K562 (cell line): ENCODE results near the gene ZYG11A. TPM values are rescaled to one million over a fixed set of nuclear protein-coding genes. Genes with fewer than 3 reads are reported as not detected.

ENCODE experiments used
- NCOA2 ChIP-seq, 2 experiments: fragments of 450-650 bp; IDR thresholded peaks; 2 replicates each; pipeline ENCODE4 v1.6.1; 2018; ENCODE audit warnings: mild to moderate bottlenecking in 2 of 2, moderate library complexity in 1 of 2; ENCODE audit not compliant: partially characterized antibody in 2 of 2
- NFE2L1 ChIP-seq: fragments of 450-650 bp; IDR thresholded peaks from 2 replicates; pipeline ENCODE4 v1.6.1; 2016; ENCODE audit warnings: missing genetic modification characterization, low read depth, mild to moderate bottlenecking, missing compliant biosample characterization, moderate library complexity, borderline replicate concordance
- SIX5 ChIP-seq, 2 experiments: IDR thresholded peaks; 2 replicates each; pipeline ENCODE4 v1.6.1; 2011; ENCODE audit warnings: low read length in 2 of 2, borderline replicate concordance in 1 of 2, low read depth in 1 of 2, mild to moderate bottlenecking in 1 of 2, moderate library complexity in 1 of 2; ENCODE audit not compliant: insufficient read depth in 1 of 2
- ZNF507 ChIP-seq: conservative IDR thresholded peaks from 2 replicates; pipeline ENCODE4 v1.6.1; 2017; ENCODE audit warnings: missing genetic modification characterization, missing compliant biosample characterization
- ZNF57 ChIP-seq: fragments of 450-650 bp; formaldehyde crosslinking; IDR thresholded peaks from 2 replicates; pipeline ENCODE4 v1.4.0; 2020; ENCODE audit warnings: mild to moderate bottlenecking, moderate library complexity
- ZNF639 ChIP-seq, 2 experiments: fragments of 200-800 bp in 1 of 2; sonication (Bioruptor generic) in 1 of 2; sonication (generic) in 1 of 2; formaldehyde crosslinking in 1 of 2; IDR thresholded peaks in 1 of 2; conservative IDR thresholded peaks in 1 of 2; 2 replicates each; pipeline versions ENCODE4 v1.5.0 to v1.6.1; 2016 to 2020; ENCODE audit warnings: missing compliant biosample characterization in 1 of 2, missing genetic modification characterization in 1 of 2, missing genetic modification reagents in 1 of 2
- polyA plus RNA-seq, 8 experiments: library from polyadenylated mRNA; depleted of rRNA in 4 of 8; stranded (reverse) in 5 of 8; unstranded in 3 of 8; fragments of >200 nt; fragmentation: Nextera tagmentation in 2 of 8; fragmentation: Illumina TruSeq in 1 of 8; extraction: Ambion mirVana in 2 of 8; extraction: Trizol in 1 of 8; gene quantifications; 2 replicates each; pipeline versions ENCODE4 v1.2.1 to v1.2.3, GENCODE V29; 2011 to 2014; ENCODE audit warnings: inconsistent platforms in 1 of 8, missing spikeins in 1 of 8
- total RNA-seq, 7 experiments: library from RNA; depleted of rRNA in 6 of 7; stranded (reverse); fragments of >200 nt in 6 of 7; fragmentation: Illumina TruSeq in 2 of 7; extraction: Trizol in 2 of 7; gene quantifications; 2 replicates each; pipeline versions ENCODE4 v1.2.1 to v1.2.3, GENCODE V29; 2011 to 2021; ENCODE audit warnings: low replicate concordance in 1 of 7
- TF ChIP-seq, protein P1 (sequence below): fragments of 450-650 bp; formaldehyde crosslinking; IDR thresholded peaks from 2 replicates; pipeline ENCODE4 v1.4.0; 2020; ENCODE audit warnings: mild to moderate bottlenecking, moderate library complexity
- TF ChIP-seq, protein P2 (sequence below): sonication (generic); formaldehyde crosslinking; IDR thresholded peaks from 2 replicates; pipeline ENCODE4 v1.8.1; 2022; ENCODE audit warnings: missing genetic modification reagents

The ZYG11A gene
- total and polyA plus RNA-seq, 9 of the 15 experiments (the other 6 are each of a cell fraction or from before 2014, with no cell fraction given) = 4.5 to 21.9 (median 14.0) TPM

DNA sequence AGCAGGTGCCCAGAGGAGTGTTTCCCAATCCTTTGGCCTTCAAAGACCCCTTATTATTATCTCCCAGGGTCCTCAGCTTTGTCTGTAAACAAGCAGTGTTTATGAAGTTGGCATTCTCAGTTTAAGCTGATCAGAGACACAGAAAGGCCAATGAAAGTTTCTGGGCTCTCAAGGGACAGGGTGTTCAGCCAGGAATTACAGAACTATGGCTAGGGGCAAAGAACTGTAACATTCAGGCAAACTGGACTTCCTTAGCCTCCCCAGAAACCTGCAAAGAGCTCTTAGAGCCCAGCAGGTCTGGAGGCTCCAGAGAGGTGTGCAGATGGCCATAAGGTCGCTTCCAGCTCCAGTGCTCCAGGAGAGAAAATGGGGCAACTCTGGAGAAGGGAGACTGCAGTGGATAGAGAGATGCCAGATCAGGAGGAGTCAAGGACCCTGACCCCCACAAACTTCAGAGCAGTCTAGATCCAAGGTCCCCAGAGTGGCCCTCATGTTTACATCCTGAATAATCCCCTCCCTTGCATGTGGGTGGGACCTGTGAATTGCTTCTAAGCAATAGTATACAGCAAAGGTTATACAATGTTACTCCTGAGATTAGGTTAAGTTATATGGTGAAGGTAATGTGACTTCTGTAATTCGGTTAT lies 72.8 kb downstream of the ZYG11A start (continued):
- TF ChIP-seq ZNF639 (CRISPR knock-in tag; conservative IDR thresholded peaks at IDR 0.05 in 1 of 2, IDR thresholded peaks at IDR 0.05 in 1 of 2) (no peak), NCOA2 (IDR thresholded peaks at IDR 0.05; ENCODE audit: partially characterized antibody in 2 of 2) (no peak), NFE2L1 (tag) (no peak), ZNF507 (tag) (no peak), SIX5 (IDR thresholded peaks at IDR 0.05; ENCODE audit: borderline replicate concordance in 1 of 2, insufficient read depth in 1 of 2, low read depth in 1 of 2, low read length in 2 of 2) (no peak), ZNF57 (no peak)
- TF ChIP-seq, protein P1, sequence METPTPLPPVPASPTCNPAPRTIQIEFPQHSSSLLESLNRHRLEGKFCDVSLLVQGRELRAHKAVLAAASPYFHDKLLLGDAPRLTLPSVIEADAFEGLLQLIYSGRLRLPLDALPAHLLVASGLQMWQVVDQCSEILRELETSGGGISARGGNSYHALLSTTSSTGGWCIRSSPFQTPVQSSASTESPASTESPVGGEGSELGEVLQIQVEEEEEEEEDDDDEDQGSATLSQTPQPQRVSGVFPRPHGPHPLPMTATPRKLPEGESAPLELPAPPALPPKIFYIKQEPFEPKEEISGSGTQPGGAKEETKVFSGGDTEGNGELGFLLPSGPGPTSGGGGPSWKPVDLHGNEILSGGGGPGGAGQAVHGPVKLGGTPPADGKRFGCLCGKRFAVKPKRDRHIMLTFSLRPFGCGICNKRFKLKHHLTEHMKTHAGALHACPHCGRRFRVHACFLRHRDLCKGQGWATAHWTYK (CRISPR knock-in tag) = no peak
- TF ChIP-seq, protein P2, sequence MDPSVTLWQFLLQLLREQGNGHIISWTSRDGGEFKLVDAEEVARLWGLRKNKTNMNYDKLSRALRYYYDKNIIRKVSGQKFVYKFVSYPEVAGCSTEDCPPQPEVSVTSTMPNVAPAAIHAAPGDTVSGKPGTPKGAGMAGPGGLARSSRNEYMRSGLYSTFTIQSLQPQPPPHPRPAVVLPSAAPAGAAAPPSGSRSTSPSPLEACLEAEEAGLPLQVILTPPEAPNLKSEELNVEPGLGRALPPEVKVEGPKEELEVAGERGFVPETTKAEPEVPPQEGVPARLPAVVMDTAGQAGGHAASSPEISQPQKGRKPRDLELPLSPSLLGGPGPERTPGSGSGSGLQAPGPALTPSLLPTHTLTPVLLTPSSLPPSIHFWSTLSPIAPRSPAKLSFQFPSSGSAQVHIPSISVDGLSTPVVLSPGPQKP (CRISPR knock-in tag) = no peak
